ENCODE measurements around the gene AMIGO3.
"Not testable (repeated sequence)": the region's sequence is repeated elsewhere in the genome, so short reads cannot be mapped to it uniquely, and the experiment has no call there.

AMIGO3 gene

GRCh38 chr3:49686769-49687423 lies 32.6 kb downstream of the AMIGO3 start:
- DNase-seq: not testable (repeated sequence)

DNA sequence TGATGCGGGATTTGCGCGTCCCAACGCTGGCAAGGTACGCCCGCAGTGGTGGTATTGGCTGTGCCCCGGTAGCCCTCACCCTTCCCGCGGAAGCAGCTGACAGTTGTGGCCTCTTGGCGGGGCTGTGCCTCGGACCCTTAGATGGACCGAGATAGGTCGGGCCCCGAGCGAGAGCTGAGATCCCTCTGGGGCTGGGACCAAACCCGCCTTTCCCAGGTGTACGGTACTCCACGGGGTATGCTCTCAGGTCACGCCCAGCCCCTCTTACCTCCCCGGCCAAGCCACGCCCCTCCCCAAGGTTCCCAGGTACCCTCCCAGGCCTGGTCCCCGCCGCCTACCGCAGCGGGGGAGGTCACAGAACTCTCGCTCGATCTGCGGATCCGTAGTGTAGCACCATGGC lies 33.1 kb downstream of the AMIGO3 start:
- not testable (repeated sequence) for DNase-seq

- not testable (repeated sequence) for DNase-seq
Observed at GRCh38 chr3:49685846-49686245, 33.6 kb downstream of the AMIGO3 start.

GRCh38 chr3:49685103-49685502 lies 34.4 kb downstream of the AMIGO3 start:
- DNase-seq: not testable (repeated sequence)

GRCh38 chr3:49684453-49684852 lies 35.0 kb downstream of the AMIGO3 start:
- not testable (repeated sequence) for DNase-seq

- no peak for DNase-seq
Observed at GRCh38 chr3:49683162-49683561, 36.3 kb downstream of the AMIGO3 start.

DNA sequence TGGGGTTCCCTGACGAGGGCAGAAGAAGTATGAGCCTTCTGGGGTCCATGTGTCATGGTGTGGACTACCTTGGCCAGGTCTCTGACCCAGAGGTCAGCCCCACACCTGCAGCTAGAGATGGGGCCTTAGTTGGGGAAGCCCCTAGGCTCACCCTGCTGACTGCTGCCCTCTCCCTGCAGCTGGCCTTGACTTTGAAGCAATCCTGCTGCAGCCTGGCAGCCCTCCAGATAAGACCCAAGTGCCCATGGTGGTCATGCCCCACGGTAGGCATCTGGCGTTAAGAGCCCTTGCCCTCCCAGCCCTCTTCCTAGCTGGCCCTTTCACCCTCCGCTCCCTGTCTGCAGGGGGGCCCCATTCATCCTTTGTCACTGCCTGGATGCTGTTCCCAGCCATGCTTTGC lies 37.9 kb downstream of the AMIGO3 start:
- DNase-seq: no peak

GRCh38 chr3:49681232-49681522 lies 38.3 kb downstream of the AMIGO3 start:
- DNase-seq: no peak

DNA sequence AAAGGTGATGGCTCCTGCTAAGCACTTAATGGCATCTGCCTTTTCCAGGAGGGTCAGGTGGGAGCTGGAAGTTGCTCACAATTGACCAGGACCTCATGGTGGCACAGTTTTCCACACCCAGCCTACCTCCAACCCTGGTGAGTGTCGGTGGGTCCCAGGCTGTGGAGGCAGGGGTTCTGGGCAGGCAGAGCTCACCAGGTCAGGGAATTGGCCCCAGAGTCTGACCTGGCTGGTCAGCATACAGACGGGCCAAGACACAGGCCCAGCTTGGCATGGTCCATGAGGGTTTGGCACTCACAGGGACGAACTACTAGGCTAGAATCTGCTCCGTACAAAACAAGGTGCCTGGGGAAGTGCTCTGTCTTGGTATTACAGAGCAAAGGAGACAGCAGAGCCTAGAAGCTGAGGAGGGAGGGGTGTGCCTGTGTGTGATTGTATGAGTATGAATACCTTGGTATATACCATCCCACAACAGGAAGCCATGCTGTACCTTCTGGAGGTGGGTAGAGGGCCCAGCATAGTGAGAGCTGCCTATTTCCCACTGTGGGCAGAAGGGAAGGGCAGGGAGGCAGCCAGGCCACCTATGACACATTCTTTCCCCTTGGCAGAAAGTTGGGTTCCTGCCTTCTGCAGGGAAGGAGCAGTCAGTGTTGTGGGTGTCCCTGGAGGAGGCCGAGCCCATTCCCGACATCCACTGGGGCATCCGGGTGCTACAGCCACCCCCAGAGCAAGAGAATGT lies 38.8 kb downstream of the AMIGO3 start:
- DNase-seq: no peak

DNA sequence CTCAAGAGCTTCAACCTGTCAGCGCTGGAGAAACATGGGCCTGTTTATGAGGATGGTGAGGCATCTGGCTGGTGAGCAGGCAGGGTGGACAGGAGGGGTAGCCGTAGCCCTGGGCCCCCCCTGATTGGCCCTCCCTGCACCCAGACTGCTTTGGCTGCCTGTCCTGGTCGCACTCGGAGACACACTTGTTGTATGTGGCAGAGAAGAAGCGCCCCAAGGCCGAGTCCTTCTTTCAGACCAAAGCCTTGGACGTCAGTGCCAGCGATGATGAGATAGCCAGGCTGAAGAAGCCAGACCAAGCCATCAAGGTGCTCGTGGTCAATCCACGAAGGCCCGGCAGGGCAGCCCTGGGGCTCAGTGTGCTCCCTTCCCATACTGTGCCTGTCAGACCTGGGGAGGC lies 43.6 kb downstream of the AMIGO3 start:
- no peak for DNase-seq

DNA sequence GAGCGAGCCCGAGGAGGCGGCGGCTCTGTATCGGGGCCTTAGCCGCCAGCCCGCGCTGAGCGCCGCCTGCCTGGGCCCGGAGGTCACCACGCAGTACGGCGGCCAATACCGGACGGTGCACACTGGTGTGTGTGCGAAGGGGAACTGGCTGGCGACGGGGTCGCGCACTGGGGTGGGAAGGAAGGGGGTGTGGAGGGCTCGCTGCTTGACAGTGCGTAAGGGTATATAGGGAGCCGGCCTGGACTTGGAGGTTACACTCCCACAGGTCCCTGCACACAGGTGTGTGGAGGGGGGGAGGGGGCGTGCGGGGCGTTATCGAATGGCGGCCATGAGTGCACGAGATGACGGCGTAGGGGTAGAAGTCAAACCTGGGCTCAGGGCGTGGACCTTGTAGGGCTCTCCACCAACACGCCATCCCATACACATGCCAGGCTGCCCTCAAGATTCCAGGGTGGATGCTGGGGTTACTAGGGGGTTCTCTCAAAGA lies 44.9 kb downstream of the AMIGO3 start:
- DNase-seq: no peak

GRCh38 chr3:49673715-49674496 lies 45.6 kb downstream of the AMIGO3 start, which contains the start of gene APEH:
APEH (plus strand) TSS chr3:49674351; CDS start chr3:49674402, 51 bp downstream.
- no peak for DNase-seq

DNA sequence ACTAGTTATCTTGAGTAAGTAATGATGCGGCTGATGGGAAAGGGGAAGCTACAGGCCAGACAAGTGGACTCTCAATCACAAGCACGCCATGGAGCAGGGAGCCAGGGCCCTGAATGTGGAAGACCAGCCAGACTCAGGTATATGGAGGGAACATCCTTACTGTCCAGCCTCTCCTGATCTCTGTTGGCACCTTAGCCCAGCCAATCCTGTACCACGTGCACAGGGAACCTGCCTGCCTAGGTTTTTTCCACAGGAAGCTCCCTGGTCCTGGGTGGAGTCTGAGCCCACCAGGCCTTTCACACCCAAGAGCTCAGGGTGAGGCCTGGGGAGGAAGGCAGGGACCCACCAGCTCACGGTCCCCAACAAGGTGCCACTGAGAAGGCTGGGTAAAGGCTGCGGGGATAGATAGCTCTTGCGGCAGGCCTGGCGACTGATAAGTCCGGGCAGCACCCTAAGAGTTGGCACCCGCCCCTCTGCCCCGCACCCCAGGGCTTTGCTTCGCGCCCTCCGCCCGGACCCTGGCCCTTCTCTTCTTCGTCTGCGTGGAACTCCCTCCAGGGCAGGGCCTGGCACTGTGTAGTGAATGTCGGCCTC lies 46.3 kb downstream of the AMIGO3 start:
- DNase-seq: no peak

DNA sequence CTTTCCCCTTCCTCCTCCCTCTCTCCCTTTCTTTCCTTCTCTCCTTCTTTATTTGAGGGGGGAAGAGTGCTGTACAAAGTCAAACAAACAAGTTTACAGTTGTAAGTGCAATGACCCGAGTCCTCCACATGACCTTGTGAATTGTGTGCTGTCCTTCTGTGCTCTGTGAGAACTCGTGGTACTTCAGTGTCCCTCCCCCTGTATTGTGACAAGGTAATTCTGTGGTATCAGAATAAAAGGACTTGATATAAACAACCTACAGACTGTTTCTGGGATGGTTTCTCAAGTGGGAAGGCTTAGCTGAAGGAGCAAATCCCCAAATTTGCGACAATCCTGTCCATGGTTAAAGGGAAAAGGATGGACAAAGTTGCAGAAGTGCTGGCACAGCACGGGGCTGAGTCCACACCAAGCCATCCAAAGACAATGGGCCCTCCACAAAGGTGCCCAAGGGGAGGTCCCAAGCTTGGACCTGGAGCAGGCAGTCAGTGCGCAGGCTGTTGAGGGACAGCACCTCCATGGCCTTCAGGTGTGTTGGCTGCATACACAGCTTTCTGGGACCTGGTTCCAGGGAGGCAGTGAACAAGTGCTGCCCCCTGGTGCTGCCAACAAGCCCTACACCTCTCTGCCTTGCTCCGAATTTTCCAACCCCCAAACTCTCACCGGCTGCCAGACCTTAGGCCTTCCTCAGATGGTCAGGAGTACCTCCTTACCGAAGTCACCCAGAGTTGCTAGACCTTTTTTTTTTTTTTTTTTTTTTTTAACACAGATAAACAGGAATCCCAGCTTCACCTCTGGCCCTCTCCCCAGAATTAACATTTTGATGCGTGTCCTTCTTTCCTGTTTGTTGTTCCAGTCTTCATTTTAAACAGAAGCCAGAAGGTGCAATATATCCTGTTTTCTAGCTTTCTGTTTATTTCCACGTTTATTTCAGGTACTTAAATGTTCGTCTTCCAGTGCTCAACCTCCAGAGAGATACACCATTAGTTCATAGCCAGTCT lies 47.9 kb downstream of the AMIGO3 start:
- DNase-seq: no peak

GRCh38 chr3:49670940-49671290 lies 48.6 kb downstream of the AMIGO3 start:
- DNase-seq: no peak

GRCh38 chr3:49669352-49669751 lies 50.1 kb downstream of the AMIGO3 start:
- DNase-seq: no peak

DNA sequence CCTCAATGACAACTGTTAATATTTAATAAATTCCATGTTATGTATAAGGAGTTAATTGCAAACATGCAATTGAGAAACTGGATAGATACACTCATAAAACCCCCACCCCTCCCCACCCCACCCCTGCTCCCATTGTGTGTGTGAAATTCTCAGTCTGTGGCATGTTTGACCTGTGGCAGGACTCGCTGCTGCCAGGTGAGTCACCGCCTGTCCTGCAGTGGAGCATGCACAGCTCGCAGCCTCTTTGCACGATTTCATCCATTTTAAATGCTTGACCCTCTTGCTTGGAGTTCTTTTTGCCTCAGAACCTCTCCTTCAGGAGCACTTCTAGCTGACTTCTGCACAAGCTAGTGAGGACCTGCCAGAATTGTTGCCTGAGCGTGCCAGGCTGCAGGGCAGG lies 50.6 kb downstream of the AMIGO3 start:
- no peak for DNase-seq

GRCh38 chr3:49668414-49668797 lies 51.1 kb downstream of the AMIGO3 start:
- no peak for DNase-seq

DNA sequence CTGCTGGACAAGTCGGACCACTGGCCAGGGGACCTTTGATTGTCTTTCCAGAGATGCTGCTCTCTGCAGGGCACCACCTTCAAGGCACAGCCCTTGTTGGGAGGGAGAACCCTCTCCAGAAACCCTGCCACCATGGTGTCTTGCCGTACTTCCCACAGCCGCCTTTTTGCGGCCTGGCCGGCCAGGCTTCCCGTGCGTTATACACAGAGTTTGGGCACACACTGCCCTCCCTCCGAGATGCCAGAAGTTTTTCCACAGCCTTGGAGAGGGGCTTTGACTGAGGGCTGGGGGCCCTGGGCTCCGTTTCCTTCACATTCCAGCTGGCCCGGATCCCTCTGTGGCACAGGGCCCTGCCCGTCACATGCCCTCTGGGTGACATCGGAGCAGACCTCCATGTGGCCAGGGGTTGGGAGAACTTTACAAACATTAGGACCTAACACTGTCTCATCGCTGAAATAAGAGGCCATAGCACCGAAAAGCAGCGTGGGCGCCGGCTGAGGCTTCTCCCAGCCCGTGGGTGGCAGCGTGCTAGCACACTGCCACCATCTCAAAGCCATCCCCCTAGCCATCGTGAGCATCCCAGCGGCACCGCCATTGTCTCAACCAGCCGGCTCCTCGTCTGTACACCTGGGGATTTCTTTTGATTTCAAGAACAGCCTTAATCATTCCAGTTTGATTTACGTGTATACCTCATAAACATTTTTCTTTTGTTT lies 51.6 kb downstream of the AMIGO3 start:
- DNase-seq: no peak

Data from NCI-H524 treated with DMSO at 0.1 percent for 48 hours (cell line).